Neuron (in vitro differentiated cells): Measurements from ENCODE around the gene USP24.

Source experiments
- H2AFZ ChIP-seq: one replicate; pipeline ENCODE4 v1.6.1; 2013; ENCODE audit warnings: low read depth, mild to moderate bottlenecking, inconsistent platforms, low read length, moderate library complexity
- H3K27me3 ChIP-seq: one replicate; pipeline ENCODE4 v1.6.1; 2013; ENCODE audit warnings: low read length; ENCODE audit not compliant: insufficient read depth
- H3K36me3 ChIP-seq: one replicate; pipeline ENCODE4 v1.6.1; 2013; ENCODE audit warnings: low read length; ENCODE audit not compliant: insufficient read depth
- H3K4me1 ChIP-seq: one replicate; pipeline ENCODE4 v1.6.1; 2013; ENCODE audit warnings: low read length; ENCODE audit not compliant: insufficient read depth
- H3K4me3 ChIP-seq: 2 replicates; pipeline ENCODE4 v1.5.1; 2013; ENCODE audit warnings: mild to moderate bottlenecking, low read length, moderate library complexity
- H3K9me3 ChIP-seq: one replicate; pipeline ENCODE4 v1.6.1; 2013; ENCODE audit warnings: low read length

The USP24 gene, protein sequence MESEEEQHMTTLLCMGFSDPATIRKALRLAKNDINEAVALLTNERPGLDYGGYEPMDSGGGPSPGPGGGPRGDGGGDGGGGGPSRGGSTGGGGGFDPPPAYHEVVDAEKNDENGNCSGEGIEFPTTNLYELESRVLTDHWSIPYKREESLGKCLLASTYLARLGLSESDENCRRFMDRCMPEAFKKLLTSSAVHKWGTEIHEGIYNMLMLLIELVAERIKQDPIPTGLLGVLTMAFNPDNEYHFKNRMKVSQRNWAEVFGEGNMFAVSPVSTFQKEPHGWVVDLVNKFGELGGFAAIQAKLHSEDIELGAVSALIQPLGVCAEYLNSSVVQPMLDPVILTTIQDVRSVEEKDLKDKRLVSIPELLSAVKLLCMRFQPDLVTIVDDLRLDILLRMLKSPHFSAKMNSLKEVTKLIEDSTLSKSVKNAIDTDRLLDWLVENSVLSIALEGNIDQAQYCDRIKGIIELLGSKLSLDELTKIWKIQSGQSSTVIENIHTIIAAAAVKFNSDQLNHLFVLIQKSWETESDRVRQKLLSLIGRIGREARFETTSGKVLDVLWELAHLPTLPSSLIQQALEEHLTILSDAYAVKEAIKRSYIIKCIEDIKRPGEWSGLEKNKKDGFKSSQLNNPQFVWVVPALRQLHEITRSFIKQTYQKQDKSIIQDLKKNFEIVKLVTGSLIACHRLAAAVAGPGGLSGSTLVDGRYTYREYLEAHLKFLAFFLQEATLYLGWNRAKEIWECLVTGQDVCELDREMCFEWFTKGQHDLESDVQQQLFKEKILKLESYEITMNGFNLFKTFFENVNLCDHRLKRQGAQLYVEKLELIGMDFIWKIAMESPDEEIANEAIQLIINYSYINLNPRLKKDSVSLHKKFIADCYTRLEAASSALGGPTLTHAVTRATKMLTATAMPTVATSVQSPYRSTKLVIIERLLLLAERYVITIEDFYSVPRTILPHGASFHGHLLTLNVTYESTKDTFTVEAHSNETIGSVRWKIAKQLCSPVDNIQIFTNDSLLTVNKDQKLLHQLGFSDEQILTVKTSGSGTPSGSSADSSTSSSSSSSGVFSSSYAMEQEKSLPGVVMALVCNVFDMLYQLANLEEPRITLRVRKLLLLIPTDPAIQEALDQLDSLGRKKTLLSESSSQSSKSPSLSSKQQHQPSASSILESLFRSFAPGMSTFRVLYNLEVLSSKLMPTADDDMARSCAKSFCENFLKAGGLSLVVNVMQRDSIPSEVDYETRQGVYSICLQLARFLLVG (N-terminal part only)

GRCh38 chr1:55215194-55216021, at the start of gene USP24:
Gene USP24, minus strand, starts transcription at chr1:55215364. Its CDS starts 251 bp downstream, at chr1:55215113.
- H3K27me3 ChIP-seq: no peaks in the 10 kb centered on the region
- H2AFZ ChIP-seq: peak within 1 kb of the TSS; percentile 85
- H3K4me3 ChIP-seq: peak within 1 kb of the TSS; percentile 73
- H3K9me3 ChIP-seq: no peaks in the 10 kb centered on the region
- no peaks in the 10 kb centered on the region for H3K36me3 ChIP-seq
- H3K4me1 ChIP-seq: peaks cover 37% of the 10 kb centered on the region

DNA sequence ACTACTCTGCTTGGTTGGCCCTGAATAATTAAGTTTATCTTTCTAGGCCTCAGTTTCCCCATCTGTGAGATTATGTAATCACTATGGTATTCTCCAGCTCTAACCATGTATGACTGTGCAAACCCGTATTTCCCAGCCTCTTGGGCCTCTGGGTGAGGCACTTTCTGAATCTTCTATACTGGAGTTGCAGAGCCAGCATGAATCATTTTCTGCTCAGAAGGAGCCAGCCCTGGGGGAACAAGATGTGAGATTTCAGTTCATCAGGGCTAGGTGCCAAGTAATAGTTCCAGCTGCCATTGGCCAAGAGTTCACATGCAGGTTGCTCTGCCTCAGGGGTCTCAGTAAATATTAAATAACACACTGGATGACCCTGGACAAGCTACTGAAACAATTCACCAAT, 47.7 kb upstream of the USP24 start:
- H3K4me3 ChIP-seq: no peak overlapping the region
- no peaks in the 10 kb centered on the region for H3K27me3 ChIP-seq
- no peaks in the 10 kb centered on the region for H3K36me3 ChIP-seq
- H2AFZ ChIP-seq: no peak overlapping the region
- H3K4me1 ChIP-seq: no peaks in the 10 kb centered on the region
- H3K9me3 ChIP-seq: no peaks in the 10 kb centered on the region

GRCh38 chr1:55259911-55260609, 44.9 kb upstream of the USP24 start:
- no peak overlapping the region for H2AFZ ChIP-seq
- no peaks in the 10 kb centered on the region for H3K4me1 ChIP-seq
- H3K4me3 ChIP-seq: no peak overlapping the region
- no peaks in the 10 kb centered on the region for H3K36me3 ChIP-seq
- no peaks in the 10 kb centered on the region for H3K27me3 ChIP-seq
- no peaks in the 10 kb centered on the region for H3K9me3 ChIP-seq

DNA sequence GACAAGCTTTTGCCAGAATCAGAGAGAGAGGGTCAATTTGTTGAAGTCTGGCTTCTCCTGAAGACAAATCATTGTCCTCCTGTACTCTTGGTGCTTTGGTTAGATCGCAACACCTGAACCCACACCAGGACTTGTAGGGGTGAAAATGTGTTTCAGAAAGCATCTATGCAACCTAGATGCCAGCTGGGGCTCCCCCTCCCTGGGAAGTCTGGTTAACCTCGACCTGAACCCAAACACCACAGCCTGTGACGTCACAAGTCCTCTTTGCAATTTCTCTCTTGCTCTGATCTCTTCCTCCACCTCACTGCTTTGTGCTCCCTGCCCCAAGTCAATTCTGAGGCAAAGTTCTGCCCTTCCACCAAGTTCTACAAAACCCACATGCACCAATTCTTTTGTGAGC, 42.8 kb upstream of the USP24 start:
- H3K4me3 ChIP-seq: no peak overlapping the region
- H2AFZ ChIP-seq: no peak overlapping the region
- H3K9me3 ChIP-seq: no peaks in the 10 kb centered on the region
- H3K27me3 ChIP-seq: no peaks in the 10 kb centered on the region
- no peaks in the 10 kb centered on the region for H3K36me3 ChIP-seq
- H3K4me1 ChIP-seq: no peaks in the 10 kb centered on the region

GRCh38 chr1:55255901-55256300, 40.7 kb upstream of the USP24 start:
- Histone ChIP-seq H3K4me3 (no peak overlapping the region), H3K9me3 (no peaks in the 10 kb centered on the region), H3K36me3 (no peaks in the 10 kb centered on the region)

GRCh38 chr1:55252942-55253589, 37.9 kb upstream of the USP24 start:
- H2AFZ ChIP-seq: no peak overlapping the region
- H3K4me3 ChIP-seq: no peak overlapping the region
- no peaks in the 10 kb centered on the region for H3K36me3 ChIP-seq
- H3K4me1 ChIP-seq: no peaks in the 10 kb centered on the region
- H3K9me3 ChIP-seq: no peaks in the 10 kb centered on the region
- H3K27me3 ChIP-seq: no peaks in the 10 kb centered on the region

More at GRCh38 chr1:55255901-55256300, 40.7 kb upstream of the USP24 start:
- Histone ChIP-seq H2AFZ (no peak overlapping the region), H3K27me3 (no peaks in the 10 kb centered on the region), H3K4me1 (no peaks in the 10 kb centered on the region)

DNA sequence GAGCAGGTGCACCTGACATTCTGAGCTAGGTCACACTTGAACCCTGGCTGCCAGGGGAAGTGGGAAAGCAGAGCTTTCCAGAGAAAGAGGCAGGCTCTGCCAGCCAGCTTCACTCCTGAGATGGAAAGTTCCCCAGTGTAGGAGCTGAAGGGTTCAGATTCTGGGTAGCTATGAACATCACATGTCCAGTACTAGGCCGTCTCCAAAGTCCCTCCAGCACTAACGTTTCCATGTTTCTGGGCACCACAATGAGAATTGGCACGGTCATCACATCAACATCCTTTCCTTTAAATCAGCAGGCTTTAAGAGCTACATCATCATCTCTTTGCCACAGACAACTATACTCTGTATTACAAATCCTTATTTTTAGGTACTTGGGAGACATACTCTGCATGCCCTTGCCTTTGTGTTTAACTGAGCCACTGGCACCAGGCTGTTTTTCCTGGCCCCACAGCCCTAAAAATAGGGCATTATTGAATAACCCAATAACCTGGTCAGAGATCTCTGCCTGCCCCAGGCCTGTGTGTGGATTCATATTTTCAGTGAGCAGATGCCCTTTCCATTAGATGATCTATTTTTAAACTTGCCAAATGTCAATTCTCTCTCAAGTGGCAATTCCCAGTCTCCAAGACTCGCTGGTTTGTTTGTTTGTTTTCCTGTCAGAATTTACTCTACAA, 35.4 kb upstream of the USP24 start:
- no peak overlapping the region for H3K4me3 ChIP-seq
- no peaks in the 10 kb centered on the region for H3K36me3 ChIP-seq
- H3K4me1 ChIP-seq: no peaks in the 10 kb centered on the region
- H2AFZ ChIP-seq: no peak overlapping the region
- no peaks in the 10 kb centered on the region for H3K27me3 ChIP-seq
- H3K9me3 ChIP-seq: no peaks in the 10 kb centered on the region

GRCh38 chr1:55249646-55250398, 34.7 kb upstream of the USP24 start:
- no peaks in the 10 kb centered on the region for H3K9me3 ChIP-seq
- no peaks in the 10 kb centered on the region for H3K36me3 ChIP-seq
- H3K27me3 ChIP-seq: no peaks in the 10 kb centered on the region

DNA sequence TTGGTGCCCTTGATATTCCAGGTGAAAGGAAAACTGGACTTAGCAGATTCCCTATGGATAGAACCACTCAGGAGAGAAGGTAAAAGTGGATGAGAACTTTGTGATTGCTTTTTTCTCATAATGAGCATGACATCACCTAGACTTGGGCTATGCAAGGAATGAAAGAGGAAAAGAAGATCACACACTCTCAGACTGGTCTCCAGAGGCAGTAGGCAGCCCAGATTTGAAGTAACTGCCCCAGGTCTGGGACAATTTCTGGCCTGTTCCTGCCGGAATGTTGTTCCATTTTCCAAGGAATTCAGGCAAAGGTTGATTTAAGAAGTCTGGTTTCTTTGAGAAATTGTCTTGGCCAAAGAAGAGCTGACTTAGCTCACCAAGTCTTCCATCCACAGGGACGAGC, 31.7 kb upstream of the USP24 start:
- no peak overlapping the region for H2AFZ ChIP-seq
- peaks cover 2% of the 10 kb centered on the region for H3K27me3 ChIP-seq
- H3K9me3 ChIP-seq: no peaks in the 10 kb centered on the region
- H3K36me3 ChIP-seq: no peaks in the 10 kb centered on the region
- no peak overlapping the region for H3K4me3 ChIP-seq
- H3K4me1 ChIP-seq: no peaks in the 10 kb centered on the region

More at GRCh38 chr1:55249646-55250398, 34.7 kb upstream of the USP24 start:
- Histone ChIP-seq H3K4me1 (no peaks in the 10 kb centered on the region), H2AFZ (no peak overlapping the region), H3K4me3 (no peak overlapping the region)

DNA sequence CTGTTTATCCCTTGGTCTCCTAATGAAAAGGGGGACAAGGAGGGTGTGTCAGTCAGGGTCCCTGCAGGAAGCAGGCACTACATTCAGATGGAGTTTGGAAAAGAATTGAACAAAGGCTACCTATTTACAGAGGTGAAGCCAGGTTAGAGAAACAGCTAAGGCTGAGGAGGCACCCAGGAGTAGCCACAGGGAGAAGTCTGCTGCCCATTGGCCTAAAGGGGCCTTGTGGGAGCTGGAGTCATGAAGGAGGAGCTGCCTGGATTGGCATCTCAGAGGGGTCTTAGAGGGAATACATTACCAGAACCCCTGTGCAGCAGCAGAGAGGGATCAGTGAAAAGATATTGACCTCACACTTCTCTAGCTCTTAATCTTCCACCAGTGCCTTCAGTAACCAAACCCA, 31.2 kb upstream of the USP24 start:
- Histone ChIP-seq H3K27me3 (peaks cover 2% of the 10 kb centered on the region), H3K36me3 (no peaks in the 10 kb centered on the region), H2AFZ (no peak overlapping the region), H3K4me1 (no peaks in the 10 kb centered on the region), H3K4me3 (no peak overlapping the region), H3K9me3 (no peaks in the 10 kb centered on the region)
